HFFc6 (cell line): ENCODE measurements around the gene KCNQ1. TPM values are rescaled to one million over a fixed set of nuclear protein-coding genes. Genes with fewer than 3 reads are reported as not detected.

ENCODE experiments used
- DNase-seq: peaks from one replicate; pipeline ENCODE4 v3.0.0-alpha.2; 2018
- H3K27ac Mint-ChIP-seq: 2 replicates; pipeline ENCODE4 v1.8.0; 2020; ENCODE audit warnings: mild to moderate bottlenecking, mixed read lengths
- H3K27me3 Mint-ChIP-seq: 2 replicates; pipeline ENCODE4 v1.8.0; 2021; ENCODE audit warnings: mild to moderate bottlenecking, moderate library complexity, mixed read lengths; ENCODE audit not compliant: insufficient read depth
- H3K36me3 Mint-ChIP-seq: 2 replicates; pipeline ENCODE4 v1.8.0; 2021; ENCODE audit warnings: low read depth, mixed read lengths
- H3K4me1 Mint-ChIP-seq: 2 replicates; pipeline ENCODE4 v1.8.0; 2020; ENCODE audit warnings: low read depth, mixed read lengths
- H3K4me3 Mint-ChIP-seq: 2 replicates; pipeline ENCODE4 v1.8.0; 2020; ENCODE audit warnings: mild to moderate bottlenecking, moderate library complexity, mixed read lengths
- H3K9me3 Mint-ChIP-seq: 2 replicates; pipeline ENCODE4 v1.8.0; 2020; ENCODE audit warnings: mild to moderate bottlenecking, mixed read lengths
- total RNA-seq, 6 experiments: library from RNA; stranded (reverse); fragmentation: NEBNext Ultra II Directional; extraction: Animal tissue kit (Norgen Biotek cat#: 25700); gene quantifications; 2 replicates in 1 of 6; 3 replicates in 5 of 6; pipeline ENCODE4 v1.2.3, GENCODE V29; 2021
- TF ChIP-seq, protein P1 (sequence below): fragments of 200-600 bp; sonication (generic); IDR thresholded peaks from 2 replicates; pipeline ENCODE4 v1.5.0; 2021; ENCODE audit warnings: antibody characterized with exemption, mild to moderate bottlenecking

The KCNQ1 gene
- total RNA-seq, 6 experiments from 2014 or later = not detected

DNA sequence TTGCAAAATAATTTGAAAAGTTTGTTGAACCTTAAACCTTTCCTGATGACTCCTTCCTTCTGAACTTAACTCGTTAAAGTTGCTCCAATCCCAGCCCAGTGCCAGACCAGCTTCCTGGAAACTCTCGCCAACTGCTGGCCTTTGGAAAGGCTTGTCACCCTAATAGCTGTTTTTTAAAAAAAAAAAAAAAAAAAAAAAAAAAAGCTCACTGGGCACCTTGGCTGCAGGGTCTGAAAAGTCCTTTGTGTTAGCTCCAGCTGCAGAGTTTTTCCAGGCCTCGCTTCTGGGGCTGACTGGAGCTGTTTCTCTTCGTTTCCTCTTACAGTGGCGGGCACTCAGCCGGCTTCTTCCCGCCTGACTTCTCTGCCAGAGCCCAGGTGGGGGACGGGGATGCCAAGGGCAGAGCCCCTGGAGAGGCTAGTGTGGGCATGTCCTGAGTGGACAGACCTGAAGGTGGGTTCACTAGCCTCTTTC lies 229.9 kb downstream of the KCNQ1 start:
- H3K4me1 Mint-ChIP-seq = no peaks in the 10 kb centered on the region
- H3K9me3 Mint-ChIP-seq = no peaks in the 10 kb centered on the region
- H3K27ac Mint-ChIP-seq = no peak overlapping the region
- H3K27me3 Mint-ChIP-seq = peaks cover 6% of the 10 kb centered on the region
- DNase-seq = no peak
- TF ChIP-seq, protein P1, sequence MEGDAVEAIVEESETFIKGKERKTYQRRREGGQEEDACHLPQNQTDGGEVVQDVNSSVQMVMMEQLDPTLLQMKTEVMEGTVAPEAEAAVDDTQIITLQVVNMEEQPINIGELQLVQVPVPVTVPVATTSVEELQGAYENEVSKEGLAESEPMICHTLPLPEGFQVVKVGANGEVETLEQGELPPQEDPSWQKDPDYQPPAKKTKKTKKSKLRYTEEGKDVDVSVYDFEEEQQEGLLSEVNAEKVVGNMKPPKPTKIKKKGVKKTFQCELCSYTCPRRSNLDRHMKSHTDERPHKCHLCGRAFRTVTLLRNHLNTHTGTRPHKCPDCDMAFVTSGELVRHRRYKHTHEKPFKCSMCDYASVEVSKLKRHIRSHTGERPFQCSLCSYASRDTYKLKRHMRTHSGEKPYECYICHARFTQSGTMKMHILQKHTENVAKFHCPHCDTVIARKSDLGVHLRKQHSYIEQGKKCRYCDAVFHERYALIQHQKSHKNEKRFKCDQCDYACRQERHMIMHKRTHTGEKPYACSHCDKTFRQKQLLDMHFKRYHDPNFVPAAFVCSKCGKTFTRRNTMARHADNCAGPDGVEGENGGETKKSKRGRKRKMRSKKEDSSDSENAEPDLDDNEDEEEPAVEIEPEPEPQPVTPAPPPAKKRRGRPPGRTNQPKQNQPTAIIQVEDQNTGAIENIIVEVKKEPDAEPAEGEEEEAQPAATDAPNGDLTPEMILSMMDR = no peak
- H3K36me3 Mint-ChIP-seq = no peaks in the 10 kb centered on the region
- H3K4me3 Mint-ChIP-seq = no peak overlapping the region

DNA sequence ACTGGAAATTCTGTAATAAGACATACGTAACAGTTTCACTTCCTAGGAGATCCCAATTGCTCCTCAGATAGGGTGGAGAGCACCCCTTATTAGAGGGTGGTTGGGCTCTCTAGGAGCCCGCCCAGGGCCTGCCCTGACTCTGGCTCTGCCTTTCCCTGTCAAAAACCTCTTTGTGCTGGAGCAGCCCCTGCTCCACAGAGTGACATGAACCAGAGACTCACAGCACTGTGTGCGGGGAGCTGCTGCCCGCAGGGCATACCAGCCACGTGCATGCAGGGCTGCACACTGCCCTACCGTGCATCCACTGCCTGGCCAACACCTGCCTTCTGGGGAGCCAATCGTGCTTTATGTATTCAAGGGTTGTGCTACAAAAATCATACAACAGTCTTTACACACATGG lies 230.7 kb downstream of the KCNQ1 start:
- H3K27ac Mint-ChIP-seq = no peak overlapping the region
- H3K27me3 Mint-ChIP-seq = peaks cover 4% of the 10 kb centered on the region
- no peaks in the 10 kb centered on the region for H3K36me3 Mint-ChIP-seq
- no peaks in the 10 kb centered on the region for H3K4me1 Mint-ChIP-seq
- TF ChIP-seq, protein P1 = no peak
- no peak for DNase-seq
- H3K9me3 Mint-ChIP-seq = no peaks in the 10 kb centered on the region
- H3K4me3 Mint-ChIP-seq = no peak overlapping the region

DNA sequence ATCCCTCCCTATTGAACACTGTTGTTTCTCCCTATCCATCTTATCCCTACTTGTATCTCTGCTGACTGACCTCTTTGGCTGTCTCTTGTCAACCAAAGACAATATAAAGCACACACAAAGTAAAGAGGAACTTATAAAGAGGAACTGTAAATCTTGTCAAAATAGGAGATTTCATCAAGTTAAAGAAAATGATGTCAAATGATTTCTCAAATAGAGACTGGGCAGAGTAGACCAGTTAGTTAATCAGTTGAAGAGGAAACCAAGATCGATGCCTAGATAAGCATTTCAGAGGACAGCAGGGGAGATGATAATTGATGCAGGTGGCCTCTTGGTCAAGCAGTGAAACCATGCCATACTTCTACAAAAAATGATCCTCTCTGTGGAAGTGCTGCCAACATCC lies 232.3 kb downstream of the KCNQ1 start:
- no peak overlapping the region for H3K27ac Mint-ChIP-seq
- TF ChIP-seq, protein P1 = no peak
- peaks cover 2% of the 10 kb centered on the region for H3K27me3 Mint-ChIP-seq

DNA sequence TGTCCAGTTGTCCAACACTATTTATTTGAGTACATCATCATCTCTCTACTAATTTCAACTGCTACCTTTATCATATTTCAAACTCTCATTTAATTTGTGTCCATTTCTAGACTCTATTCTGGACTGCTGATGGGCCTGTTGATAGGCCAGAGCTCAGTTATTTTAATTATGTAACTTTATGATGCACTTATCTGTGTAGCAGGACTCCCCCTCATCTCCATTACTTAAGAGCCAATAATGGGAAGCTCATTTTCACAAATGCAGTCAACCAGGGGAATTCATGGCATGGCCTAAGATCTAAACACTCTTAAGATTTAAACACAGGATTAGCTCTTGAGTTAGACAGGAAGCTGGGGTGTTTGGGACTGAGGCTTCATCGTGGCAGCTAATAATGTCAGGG lies 233.6 kb downstream of the KCNQ1 start:
- Mint-ChIP-seq H3K4me1 (no peaks in the 10 kb centered on the region), H3K9me3 (no peaks in the 10 kb centered on the region), H3K4me3 (no peak overlapping the region), H3K27me3 (peaks cover 2% of the 10 kb centered on the region), H3K27ac (no peak overlapping the region), H3K36me3 (no peaks in the 10 kb centered on the region)
- DNase-seq = no peak
- TF ChIP-seq, protein P1 = no peak

More for the DNA sequence above, 232.3 kb downstream of the KCNQ1 start:
- Mint-ChIP-seq H3K4me3 (no peak overlapping the region), H3K9me3 (no peaks in the 10 kb centered on the region), H3K36me3 (no peaks in the 10 kb centered on the region), H3K4me1 (no peaks in the 10 kb centered on the region)
- DNase-seq = no peak

DNA sequence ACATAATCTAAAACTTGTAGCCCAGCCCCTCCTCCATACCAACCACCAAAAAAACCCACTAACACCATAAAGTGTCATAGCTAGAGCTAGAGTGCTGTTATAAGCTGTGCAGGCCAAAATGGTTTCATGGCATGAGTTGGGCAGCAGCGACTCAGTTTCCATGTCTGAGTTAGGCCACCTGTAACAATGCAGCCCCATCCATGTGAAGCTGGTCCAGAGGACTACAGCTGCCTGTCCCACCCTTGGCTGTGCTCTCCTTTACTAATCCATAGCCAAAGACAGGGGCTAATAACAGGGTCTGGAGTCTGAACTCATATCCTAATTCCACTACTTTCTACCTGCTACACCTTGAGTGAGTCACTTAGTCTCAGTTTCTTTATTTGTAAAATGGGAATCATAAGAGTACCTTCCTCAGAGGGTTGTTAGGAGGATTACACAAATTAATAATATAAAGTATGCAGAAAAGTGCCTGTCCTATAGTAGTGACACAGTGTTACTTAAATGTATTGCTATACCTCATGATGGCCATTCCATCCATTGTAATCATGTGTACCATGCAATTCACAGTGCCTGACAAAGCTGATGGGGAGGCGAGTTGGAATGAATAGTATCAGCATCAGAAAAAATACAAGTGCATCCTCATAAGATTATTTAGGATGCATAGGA lies 234.3 kb downstream of the KCNQ1 start:
- Mint-ChIP-seq H3K9me3 (no peaks in the 10 kb centered on the region), H3K36me3 (no peaks in the 10 kb centered on the region), H3K4me1 (no peaks in the 10 kb centered on the region), H3K4me3 (no peak overlapping the region), H3K27me3 (peaks cover 8% of the 10 kb centered on the region), H3K27ac (no peak overlapping the region)
- DNase-seq = no peak
- TF ChIP-seq, protein P1 = no peak
